ENCODE data around the gene DHX16. TPM values are rescaled to one million over a fixed set of nuclear protein-coding genes. Genes with fewer than 3 reads are reported as not detected.

Gene DHX16
- 25.2 to 30.4 TPM (median 27.0 TPM) in 5 replicates for total RNA-seq (2022; extraction: Qiagen RNA extraction)

DNA sequence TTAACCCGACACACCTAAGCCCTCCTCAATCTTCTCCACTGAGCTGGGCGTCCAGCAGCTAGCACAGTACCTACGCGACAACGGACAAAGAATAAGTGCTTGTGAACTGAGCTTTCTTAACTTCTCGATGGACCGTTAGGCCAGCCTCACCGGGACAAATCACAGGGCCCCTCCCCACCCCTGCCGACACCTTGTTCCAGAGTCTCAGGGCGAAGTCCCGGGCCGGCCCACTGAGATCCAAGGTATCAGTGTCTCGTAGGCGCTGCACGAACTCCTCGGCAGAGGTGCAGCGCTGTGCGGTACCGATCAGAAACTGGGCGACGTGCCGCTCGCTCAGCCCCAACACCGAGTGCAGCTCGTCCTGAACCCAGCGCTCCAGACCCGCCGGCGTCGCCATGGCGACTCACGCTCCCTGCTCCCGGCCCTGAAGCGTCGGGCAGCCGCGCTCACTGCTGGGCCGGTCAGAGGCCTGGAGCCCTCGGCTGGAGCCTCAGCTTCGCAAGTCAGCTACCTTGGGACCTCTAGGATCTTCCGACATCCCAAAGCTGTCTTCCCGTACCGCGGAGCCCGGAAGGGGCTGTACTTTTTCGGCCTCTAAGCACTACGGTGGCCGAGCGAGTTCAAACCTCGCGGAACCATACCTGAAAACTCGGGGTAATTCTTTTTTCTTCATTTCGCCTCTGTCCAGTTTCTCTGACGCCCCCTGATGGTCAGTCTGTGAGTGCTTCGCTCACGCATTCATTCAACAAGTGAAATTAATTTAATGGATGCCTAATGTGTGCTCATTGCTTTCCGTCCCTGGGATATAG, at the start of gene DHX16:
Gene DHX16 (minus strand): TSS at position 562 of the 809 bp plus-strand sequence. CDS start 165 bp downstream, at position 397.

DNA sequence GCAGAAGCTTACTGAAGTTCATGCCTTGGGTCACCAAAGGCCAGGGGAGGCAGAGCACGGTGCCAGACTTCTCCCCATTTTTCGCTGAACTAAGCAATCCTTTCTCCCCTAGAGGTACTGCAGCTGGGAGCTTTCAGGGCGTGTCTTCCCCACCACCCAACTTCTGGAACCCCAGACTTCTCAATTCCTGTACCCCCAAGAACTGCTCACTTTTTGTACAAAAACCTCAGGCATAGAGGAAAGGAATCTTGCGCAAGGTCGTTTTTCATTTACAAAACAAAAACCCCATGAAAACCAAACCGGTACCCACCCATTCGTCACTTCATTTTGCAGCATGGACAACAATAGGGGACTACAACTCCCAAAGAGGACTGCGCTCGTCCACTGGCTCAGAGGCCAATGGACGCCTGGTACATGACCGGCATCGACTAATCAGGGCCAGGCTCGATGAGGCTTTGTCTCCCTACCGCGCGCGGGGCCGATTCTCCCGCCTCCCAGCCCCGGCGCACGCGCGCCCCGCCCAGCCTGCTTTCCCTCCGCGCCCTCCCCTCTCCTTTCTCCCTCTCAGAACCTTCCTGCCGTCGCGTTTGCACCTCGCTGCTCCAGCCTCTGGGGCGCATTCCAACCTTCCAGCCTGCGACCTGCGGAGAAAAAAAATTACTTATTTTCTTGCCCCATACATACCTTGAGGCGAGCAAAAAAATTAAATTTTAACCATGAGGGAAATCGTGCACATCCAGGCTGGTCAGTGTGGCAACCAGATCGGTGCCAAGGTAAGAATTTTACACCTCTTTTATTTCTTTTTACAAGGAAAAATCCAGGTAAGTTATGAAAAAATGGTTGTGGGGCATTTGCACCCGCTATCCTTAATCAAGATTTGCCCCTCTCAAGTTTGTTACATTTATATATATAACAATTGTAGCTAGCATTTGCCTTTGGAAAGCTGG, 47.3 kb upstream of the DHX16 start, which contains the start of gene TUBB:
Gene TUBB (plus strand): TSS at position 562 of the 947 bp plus-strand sequence. CDS start 155 bp downstream, at position 717.

DNA sequence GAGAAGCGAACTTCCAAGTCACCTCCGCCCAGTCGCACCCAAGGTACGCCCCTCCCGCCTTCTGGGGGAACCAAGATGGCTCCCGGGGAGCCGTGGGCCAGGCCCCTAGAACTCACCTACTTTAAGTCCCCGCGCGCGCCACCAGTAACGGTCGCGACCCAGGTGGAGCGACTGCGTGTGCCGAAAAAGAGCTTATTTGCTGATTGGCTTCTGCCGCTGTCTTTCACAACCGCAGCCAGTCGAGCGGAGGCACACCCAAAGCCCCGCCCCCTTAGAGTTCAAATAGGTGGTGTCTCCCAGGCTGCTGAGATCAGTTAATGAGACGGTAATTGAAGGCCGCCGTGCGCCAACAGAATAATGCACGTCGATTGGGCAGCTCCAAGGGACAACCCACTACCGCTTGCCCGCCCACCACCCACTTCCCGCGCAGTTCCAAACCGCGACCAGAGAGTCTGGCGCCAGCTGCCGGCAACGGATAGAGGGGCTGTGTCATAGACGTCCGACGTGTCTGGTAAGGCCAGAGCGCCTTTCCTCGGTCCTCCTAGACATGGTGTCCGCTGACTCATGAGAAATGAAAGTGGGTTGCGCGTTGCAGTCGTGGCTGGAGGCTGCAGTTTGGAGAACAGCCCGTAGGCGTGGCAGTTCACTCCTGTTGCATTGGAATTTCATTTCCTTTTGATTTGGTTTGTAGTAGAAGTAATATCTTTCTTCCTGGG, 44.5 kb upstream of the DHX16 start, which contains the start of gene MDC1:
Gene MDC1 (minus strand): TSS at position 153 of the 716 bp plus-strand sequence. CDS start 2,106 bp downstream, outside the sequence.

DNA sequence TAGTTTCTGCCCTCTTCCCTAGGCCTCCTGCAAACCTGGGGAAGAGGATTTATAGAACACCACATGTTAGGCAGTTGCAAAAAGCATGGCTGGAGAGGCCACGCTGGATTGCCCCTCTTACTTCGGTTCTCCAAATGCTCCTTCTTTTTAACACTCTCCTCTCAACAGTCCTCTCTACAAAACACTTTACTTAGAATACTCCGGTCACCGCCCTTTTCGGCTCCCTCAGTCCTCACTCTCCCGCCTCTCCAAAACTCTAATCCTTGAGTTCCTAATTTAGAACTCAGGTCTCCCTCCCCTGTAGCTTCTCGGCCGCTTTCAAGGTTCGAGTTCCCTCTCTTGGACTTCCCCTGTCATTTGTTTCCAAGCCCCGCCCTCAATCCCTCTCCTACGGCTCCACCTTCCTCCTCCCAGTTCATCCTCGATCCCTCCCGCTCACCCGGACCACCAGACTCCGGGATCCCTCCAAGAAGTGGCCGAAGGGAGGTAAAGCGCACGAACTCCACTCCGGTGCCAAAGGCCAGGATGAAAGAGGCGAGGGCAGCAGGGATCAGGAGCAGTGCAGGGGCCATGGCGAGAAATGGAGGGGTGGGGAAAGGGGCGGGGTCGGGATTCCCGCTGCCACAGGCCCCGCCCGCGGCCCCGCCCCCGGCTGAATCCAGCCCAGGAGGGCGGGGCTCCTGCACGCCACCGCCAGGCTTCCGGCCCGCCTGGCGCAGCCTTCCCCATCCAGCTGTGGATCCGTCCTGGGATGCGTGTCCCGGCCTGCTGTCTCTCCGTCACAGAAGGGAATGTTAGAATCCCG, 17.8 kb upstream of the DHX16 start, which contains the start of gene NRM:
Gene NRM (minus strand): TSS at position 582 of the 805 bp plus-strand sequence. CDS start 10 bp downstream, at position 572.

DNA sequence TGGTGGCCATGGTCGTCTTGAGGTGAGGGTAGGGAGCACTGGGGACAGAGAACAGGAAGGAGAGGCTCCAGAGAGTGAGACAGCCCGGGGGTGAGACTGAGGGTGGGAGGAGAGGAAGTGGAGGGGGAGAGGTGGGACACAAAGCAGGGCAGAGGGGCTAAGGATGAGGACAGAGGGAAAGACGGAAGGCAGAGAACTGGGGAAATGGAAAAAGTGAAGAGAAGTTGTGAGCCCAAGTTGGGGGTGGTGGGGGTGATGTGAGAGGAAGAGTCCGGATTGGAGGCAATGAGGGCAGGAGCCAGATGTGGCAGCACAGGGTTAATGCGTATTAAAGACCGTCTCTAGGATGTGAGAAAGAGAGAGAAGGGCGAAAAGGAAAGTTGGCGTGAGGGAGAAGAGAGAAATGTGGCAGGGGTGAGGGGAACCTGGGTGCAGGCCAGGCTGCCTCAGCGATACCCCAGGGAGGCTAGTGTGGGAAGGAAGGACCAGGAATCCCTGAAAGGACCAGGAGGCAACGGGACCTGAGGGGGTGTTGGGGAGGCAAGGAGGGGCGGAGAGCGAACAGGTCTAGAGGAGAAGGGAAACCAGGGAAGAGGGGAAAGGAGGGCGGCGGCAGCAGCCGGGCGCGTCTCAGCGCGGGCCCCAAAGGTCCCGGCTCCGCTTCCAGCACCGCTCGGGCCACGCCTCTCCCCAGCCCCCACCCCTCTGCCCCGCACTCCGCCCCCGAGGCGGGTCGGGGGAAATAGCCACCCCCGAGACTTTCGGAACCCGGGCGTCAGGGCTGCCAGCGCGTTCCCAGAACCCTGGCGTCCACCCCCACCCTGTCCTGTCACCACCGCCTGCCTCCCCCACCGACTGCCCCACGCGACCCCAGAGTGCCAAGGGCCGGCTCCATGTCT, 13.5 kb upstream of the DHX16 start, which contains the start of gene PPP1R18:
Gene PPP1R18 (minus strand): TSS at position 637 of the 899 bp plus-strand sequence. CDS start 627 bp downstream, at position 10.

DNA sequence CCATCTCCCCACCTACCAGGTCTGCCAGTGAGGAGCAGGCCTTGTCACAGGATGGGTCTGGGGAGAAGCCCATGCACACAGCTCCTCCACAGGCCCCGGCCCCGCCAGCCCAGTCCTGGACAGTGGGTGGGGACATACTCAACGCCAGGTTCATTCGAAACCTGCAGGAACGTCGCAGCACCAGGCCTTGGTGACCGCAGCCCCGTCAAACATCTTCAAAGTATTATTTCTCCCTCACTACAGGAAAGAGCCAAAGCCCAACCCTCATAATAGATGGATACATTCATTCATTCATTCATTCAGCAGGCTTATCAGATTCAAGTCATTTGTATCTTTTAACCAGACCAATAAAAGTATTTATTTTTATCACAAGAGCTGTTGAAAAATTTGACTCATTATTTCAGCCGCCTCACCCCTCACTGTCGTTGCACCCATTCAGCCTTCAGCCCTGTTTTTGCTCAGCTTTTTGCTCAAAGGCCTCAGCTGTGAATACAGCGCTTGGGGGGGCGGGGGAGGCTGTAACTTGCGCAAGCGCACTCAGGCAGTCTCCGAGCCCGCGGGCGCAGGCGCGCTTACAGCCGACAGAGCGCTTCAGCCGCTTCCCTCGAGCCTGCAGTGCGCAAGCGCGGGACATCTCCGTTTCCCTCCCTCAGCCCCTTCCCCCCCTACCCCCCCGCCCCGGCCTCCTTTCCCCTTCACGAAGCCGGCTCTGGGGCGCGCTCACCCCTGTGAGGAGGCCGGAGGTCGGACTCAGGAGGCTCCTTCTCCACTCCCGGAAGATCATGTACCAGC, 26.2 kb downstream of the DHX16 start, which contains the start of gene C6orf136:
Gene C6orf136 (plus strand): TSS at position 684 of the 792 bp plus-strand sequence. CDS start 99 bp downstream, at position 783.

DNA sequence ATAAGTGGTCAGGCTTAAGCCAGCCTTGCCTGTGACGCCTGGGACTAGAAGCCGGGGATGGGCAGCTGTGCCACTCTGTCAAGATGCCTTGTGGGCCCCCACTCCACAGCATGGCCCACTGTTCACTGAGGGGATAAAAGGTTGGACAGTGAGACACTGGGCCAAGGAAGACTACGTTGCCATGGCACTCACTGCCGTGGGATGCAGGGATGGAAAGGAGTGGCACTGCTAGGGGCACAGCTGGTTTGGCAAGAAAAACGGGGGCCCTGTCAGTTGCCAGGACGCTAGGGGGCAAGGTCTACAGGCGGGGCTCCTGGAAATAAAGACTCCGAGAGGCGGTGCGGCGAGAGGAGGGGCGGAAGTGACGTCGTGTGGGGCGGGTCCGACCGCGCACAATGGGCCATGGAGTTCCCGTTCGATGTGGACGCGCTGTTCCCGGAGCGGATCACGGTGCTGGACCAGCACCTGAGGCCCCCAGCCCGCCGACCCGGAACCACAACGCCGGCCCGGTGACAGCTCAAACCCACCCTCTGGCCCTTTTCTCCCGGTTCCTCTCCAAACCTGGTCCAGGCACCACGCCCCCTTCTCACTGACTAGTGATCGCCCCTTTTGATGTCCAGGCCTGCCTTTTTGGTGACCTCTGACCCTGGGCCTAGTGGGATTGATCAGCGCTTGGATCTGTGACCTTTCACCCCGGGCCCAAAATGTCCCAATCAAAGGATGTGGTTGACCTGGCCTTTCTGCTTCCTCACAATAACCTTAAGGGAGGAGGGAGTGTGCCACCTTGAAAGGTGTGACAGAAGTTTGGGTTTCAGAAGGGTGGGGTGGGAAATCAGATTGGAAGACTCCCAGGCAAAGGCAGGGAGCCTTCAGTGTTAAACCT, 46.1 kb downstream of the DHX16 start, which contains the start of gene ATAT1:
Gene ATAT1 (plus strand): TSS at position 391 of the 883 bp plus-strand sequence.

DNA sequence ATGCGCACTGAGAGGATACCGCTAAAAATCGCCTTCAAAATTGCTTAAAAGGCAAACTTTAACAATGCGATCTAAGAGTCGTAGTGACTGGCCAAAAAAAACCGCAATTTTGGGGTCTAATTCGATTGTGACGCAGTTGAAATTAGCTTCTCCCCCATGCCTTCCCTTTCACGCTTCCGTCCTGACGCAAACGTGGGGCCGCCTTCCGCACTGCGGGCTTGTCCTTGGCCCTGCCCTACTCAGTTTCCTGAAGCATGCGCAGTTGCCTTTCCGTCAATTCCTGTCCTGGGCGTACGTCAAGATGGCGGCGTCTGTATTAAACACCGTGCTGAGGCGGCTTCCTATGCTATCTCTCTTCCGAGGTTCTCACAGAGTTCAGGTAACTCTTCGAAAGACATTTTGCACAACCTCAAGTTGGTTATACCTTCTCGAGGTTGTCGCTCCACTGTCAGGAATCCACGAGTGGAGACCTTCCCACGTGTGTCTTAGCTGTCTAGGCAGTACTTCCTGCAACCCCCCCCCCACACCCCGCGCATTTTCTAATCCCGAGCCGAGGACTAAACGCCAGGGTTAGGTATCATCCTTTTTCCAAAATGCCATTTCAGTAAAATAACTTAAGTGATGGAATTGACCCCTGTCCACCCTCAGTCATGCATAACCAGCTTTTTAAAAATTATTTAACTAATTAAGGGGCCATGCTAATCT, 55.1 kb downstream of the DHX16 start, which contains the start of gene MRPS18B:
Gene MRPS18B (plus strand): TSS at position 276 of the 705 bp plus-strand sequence. CDS start 26 bp downstream, at position 302.

DNA sequence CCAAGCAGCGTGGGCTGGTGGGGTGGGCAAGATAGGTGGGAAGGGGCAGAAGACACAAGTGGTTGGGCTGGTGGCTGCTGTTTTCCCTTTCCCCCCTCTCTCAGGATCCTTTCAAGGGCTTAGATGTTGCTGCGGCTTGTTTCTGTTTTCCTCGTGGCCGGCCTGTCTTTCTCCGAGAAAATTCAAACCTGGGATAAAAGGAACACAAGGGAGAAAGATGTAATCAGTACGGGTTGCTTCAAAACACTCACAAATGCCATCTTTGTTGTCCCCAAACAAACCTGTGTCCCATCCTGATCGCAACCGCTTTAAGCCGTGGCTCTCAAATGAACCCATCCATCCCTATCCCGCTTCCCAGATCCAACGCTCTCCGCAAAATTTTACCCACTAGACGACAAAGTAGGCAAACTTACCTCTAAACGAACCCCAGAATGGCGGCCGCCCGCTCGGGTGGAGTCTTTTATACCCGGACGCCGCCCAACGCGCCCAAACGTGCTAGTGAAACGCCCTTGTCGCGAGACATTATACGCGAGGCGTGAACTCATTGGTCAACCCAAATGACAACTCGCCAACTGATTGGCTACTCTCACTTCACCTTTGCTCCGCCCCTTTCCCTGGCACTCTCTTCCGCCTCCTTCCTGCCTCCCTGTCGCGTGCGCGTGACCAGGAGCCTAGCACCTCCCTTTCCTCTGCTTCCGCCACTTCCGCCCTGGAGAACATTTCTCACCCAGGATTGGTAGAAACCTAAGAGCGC, 55.8 kb downstream of the DHX16 start, which contains the start of gene PPP1R10:
Gene PPP1R10 (minus strand): TSS at position 433 of the 754 bp plus-strand sequence. CDS start 7,299 bp downstream, outside the sequence.

Other genes starting within 250 kb of the DHX16 start
- 56.4 to 67.3 TPM (median 59.7 TPM) in 5 replicates for gene HLA-E, start 183.5 kb downstream of the DHX16 start, total RNA-seq (2022; extraction: Qiagen RNA extraction)
- 28.7 to 34.3 TPM (median 33.2 TPM) in 5 replicates for gene GNL1, start 116.5 kb downstream of the DHX16 start, total RNA-seq (2022; extraction: Qiagen RNA extraction)
- gene PRR3, start 115.7 kb downstream of the DHX16 start, total RNA-seq (2022; extraction: Qiagen RNA extraction), result 14.9 to 17.6 TPM (median 16.6 TPM) in 5 replicates
- 46.8 to 55.1 TPM (median 50.0 TPM) in 5 replicates for gene ABCF1, start 101.6 kb downstream of the DHX16 start, total RNA-seq (2022; extraction: Qiagen RNA extraction)
- gene PPP1R10, start 55.8 kb downstream of the DHX16 start, total RNA-seq (2022; extraction: Qiagen RNA extraction), result 28.1 to 45.4 TPM (median 29.3 TPM) in 5 replicates
- gene MRPS18B, start 55.2 kb downstream of the DHX16 start, total RNA-seq (2022; extraction: Qiagen RNA extraction), result 68.8 to 112 TPM (median 72.9 TPM) in 5 replicates
- gene ATAT1, start 46.1 kb downstream of the DHX16 start, total RNA-seq (2022; extraction: Qiagen RNA extraction), result 4.4 to 6.3 TPM (median 6.0 TPM) in 5 replicates
- gene C6orf136, start 25.9 kb downstream of the DHX16 start, total RNA-seq (2022; extraction: Qiagen RNA extraction), result 10.1 to 14.3 TPM (median 12.1 TPM) in 5 replicates
- 41.4 to 47.5 TPM (median 44.5 TPM) in 5 replicates for gene PPP1R18, start 13.6 kb upstream of the DHX16 start, total RNA-seq (2022; extraction: Qiagen RNA extraction)
- gene NRM, start 18.0 kb upstream of the DHX16 start, total RNA-seq (2022; extraction: Qiagen RNA extraction), result 23.1 to 27.4 TPM (median 25.9 TPM) in 5 replicates
- 14.9 to 21.3 TPM (median 16.4 TPM) in 5 replicates for gene MDC1, start 44.3 kb upstream of the DHX16 start, total RNA-seq (2022; extraction: Qiagen RNA extraction)
- 822 to 948 TPM (median 905 TPM) in 5 replicates for gene TUBB, start 47.3 kb upstream of the DHX16 start, total RNA-seq (2022; extraction: Qiagen RNA extraction)
- 84.0 to 102 TPM (median 90.7 TPM) in 5 replicates for gene FLOT1, start 69.7 kb upstream of the DHX16 start, total RNA-seq (2022; extraction: Qiagen RNA extraction)
- 48.0 to 79.6 TPM (median 72.7 TPM) in 5 replicates for gene IER3, start 71.5 kb upstream of the DHX16 start, total RNA-seq (2022; extraction: Qiagen RNA extraction)
- 51.1 to 64.4 TPM (median 58.1 TPM) in 5 replicates for gene DDR1, start 211.5 kb upstream of the DHX16 start, total RNA-seq (2022; extraction: Qiagen RNA extraction)
- gene GTF2H4, start 235.2 kb upstream of the DHX16 start, total RNA-seq (2022; extraction: Qiagen RNA extraction), result 18.1 to 21.8 TPM (median 20.4 TPM) in 5 replicates
- 11.3 to 16.0 TPM (median 14.6 TPM) in 5 replicates for gene VARS2, start 241.2 kb upstream of the DHX16 start, total RNA-seq (2022; extraction: Qiagen RNA extraction)